ENCODE measurements around the gene SLC16A11.
A peak's percentile ranks its signal among the peaks of the same experiment; 100 is the strongest.
"Not testable (repeated sequence)": the region's sequence is repeated elsewhere in the genome, so short reads cannot be mapped to it uniquely, and the experiment has no call there.

The SLC16A11 gene

DNA sequence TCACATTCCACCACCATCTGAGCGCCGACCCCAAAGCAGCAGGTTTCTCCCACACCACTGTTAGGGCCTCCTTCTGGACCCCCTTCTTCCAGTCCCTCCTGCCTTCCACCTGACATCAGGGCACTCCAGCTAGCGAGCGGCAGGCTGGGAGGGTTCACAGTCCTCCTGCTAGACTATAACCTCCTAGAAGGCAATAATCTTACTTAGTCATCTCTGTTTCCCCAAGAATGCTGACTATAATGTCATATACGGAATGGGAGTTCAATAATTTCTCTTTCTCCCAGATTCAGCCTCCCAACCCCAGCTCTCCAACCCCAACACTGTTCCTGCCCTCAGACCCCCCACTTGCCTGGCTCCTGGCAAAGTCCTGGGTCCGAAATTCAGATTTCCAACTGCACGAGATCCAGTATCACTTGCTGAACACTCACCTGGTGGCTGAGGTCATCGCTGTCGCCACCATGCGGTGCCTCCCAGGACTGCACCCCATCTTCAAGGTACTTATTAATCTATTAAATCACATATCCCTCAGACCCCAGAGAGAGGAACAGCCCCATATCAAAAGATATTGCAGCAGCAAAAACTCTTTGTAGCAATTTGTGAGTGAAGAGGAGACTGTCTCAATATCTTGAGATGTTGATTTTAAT is 42.5 kb downstream of the SLC16A11 start:
- Histone ChIP-seq H3K27me3 (ENCODE audit: insufficient read depth, low read length) (peaks cover 9% of the 10 kb centered on the region), H3K9me3 (ENCODE audit: insufficient read depth, low read depth, low read length) (no peaks in the 10 kb centered on the region), H3K27ac (ENCODE audit: low read depth, low read length) (no peak overlapping the region), H3K9ac (ENCODE audit: low read depth, low read length) (no peak overlapping the region), H3K4me1 (ENCODE audit: insufficient read depth, low read length) (no peaks in the 10 kb centered on the region), H3K4me3 (ENCODE audit: low read length) (no peak overlapping the region), H3K36me3 (ENCODE audit: insufficient read depth, low read length) (peaks cover 13% of the 10 kb centered on the region; the same call in 1 of the 2 replicates)
- 73% methylated on average over 10 of the region's 10 CpGs for WGBS

- WGBS = 87% methylated on average over 11 of the region's 11 CpGs
- Histone ChIP-seq H3K4me1 (ENCODE audit: insufficient read depth, low read length) (no peaks in the 10 kb centered on the region), H3K27me3 (ENCODE audit: insufficient read depth, low read length) (peaks cover 34% of the 10 kb centered on the region), H3K36me3 (ENCODE audit: insufficient read depth, low read length) (peaks cover 13% of the 10 kb centered on the region; the same call in 1 of the 2 replicates), H3K9me3 (ENCODE audit: insufficient read depth, low read depth, low read length) (no peaks in the 10 kb centered on the region), H3K9ac (ENCODE audit: low read depth, low read length) (no peak overlapping the region), H3K4me3 (ENCODE audit: low read length) (no peak overlapping the region), H3K27ac (ENCODE audit: low read depth, low read length) (no peak overlapping the region)
These were observed 44.9 kb downstream of the SLC16A11 start for GRCh38 chr17:6998855-6999508.

GRCh38 chr17:6997171-6997570 is 46.7 kb downstream of the SLC16A11 start:
- no peak overlapping the region for H3K4me3 ChIP-seq (ENCODE audit: low read length)
- H3K36me3 ChIP-seq (ENCODE audit: insufficient read depth, low read length) = peaks cover 11% of the 10 kb centered on the region; the same call in 1 of the 2 replicates
- H3K4me1 ChIP-seq (ENCODE audit: insufficient read depth, low read length) = no peaks in the 10 kb centered on the region
- H3K27ac ChIP-seq (ENCODE audit: low read depth, low read length) = no peak overlapping the region
- peaks cover 38% of the 10 kb centered on the region for H3K27me3 ChIP-seq (ENCODE audit: insufficient read depth, low read length)
- 88% methylated on average over 8 of the region's 8 CpGs for WGBS
- H3K9ac ChIP-seq (ENCODE audit: low read depth, low read length) = no peak overlapping the region
- H3K9me3 ChIP-seq (ENCODE audit: insufficient read depth, low read depth, low read length) = no peaks in the 10 kb centered on the region

DNA sequence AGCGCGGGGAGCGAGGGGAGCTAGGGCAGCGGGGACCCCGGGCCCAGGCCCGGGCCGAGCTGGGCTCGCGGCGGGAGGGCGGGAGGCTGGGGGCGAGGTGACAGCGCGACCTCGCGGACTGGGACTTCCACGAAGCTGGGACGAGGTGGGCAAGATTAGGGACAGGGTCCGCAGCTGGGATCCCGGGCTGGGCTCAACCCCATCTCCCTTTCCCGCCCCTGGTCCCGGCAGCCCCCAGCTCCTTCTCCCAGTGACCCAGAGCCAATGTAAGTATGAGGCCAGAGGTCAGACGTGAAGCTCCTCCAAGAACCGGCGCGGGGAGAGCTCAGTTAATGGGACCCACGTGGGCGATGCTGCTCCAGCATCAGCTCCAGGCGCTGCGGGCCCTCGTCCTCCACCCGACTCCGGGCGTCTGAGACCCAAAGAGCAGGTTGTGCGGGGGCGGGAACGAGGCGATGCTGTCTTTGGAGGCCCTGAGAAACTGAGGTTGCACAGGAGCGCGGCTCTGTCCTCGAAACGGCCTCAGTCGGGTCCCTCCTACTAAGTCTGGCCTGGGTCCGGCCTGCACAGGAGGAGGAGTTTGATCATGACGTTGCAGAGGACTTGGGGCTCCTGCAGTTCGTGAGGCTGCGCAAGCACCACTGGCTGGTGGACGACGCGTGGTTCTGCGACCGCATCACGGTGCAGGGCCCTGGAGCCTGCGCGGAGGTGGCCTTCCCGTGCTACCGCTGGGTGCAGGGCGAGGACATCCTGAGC is 47.5 kb downstream of the SLC16A11 start:
- 67% methylated on average over 58 of the region's 58 CpGs for WGBS
- Histone ChIP-seq H3K9me3 (ENCODE audit: insufficient read depth, low read depth, low read length) (no peaks in the 10 kb centered on the region), H3K36me3 (ENCODE audit: insufficient read depth, low read length) (peaks cover 5% of the 10 kb centered on the region; the same call in 1 of the 2 replicates), H3K27ac (ENCODE audit: low read depth, low read length) (no peak overlapping the region), H3K27me3 (ENCODE audit: insufficient read depth, low read length) (peaks cover 38% of the 10 kb centered on the region), H3K9ac (ENCODE audit: low read depth, low read length) (peak overlapping the region; percentile 51), H3K4me3 (ENCODE audit: low read length) (peak overlapping the region; percentile 68), H3K4me1 (ENCODE audit: insufficient read depth, low read length) (no peaks in the 10 kb centered on the region)

- no peaks in the 10 kb centered on the region for H3K9me3 ChIP-seq (ENCODE audit: insufficient read depth, low read depth, low read length)
- peak within 1 kb of the TSS; percentile 51 for H3K9ac ChIP-seq (ENCODE audit: low read depth, low read length)
- peak within 1 kb of the TSS; percentile 68 for H3K4me3 ChIP-seq (ENCODE audit: low read length)
- H3K27ac ChIP-seq (ENCODE audit: low read depth, low read length) = no peak within 1 kb of the TSS
- 24% methylated on average over 64 of the region's 64 CpGs for WGBS
- no peaks in the 10 kb centered on the region for H3K4me1 ChIP-seq (ENCODE audit: insufficient read depth, low read length)
- H3K27me3 ChIP-seq (ENCODE audit: insufficient read depth, low read length) = peaks cover 38% of the 10 kb centered on the region
- peaks cover 5% of the 10 kb centered on the region; the same call in 1 of the 2 replicates for H3K36me3 ChIP-seq (ENCODE audit: insufficient read depth, low read length)
These were observed 48.2 kb downstream of the SLC16A11 start, which contains the start of gene ALOX12 for GRCh38 chr17:6995500-6996255. Gene ALOX12 (plus strand): TSS chr17:6996049. CDS start chr17:6996118, 69 bp downstream.

- H3K4me1 ChIP-seq (ENCODE audit: insufficient read depth, low read length) = no peaks in the 10 kb centered on the region
- WGBS = 92% methylated on average over 9 of the region's 9 CpGs
- H3K9ac ChIP-seq (ENCODE audit: low read depth, low read length) = no peak overlapping the region
- no peaks in the 10 kb centered on the region for H3K9me3 ChIP-seq (ENCODE audit: insufficient read depth, low read depth, low read length)
- H3K27me3 ChIP-seq (ENCODE audit: insufficient read depth, low read length) = peaks cover 38% of the 10 kb centered on the region
- H3K4me3 ChIP-seq (ENCODE audit: low read length) = peak overlapping the region; percentile 68; the same call in 1 of the 2 replicates
- peaks cover 5% of the 10 kb centered on the region; the same call in 1 of the 2 replicates for H3K36me3 ChIP-seq (ENCODE audit: insufficient read depth, low read length)
- no peak overlapping the region for H3K27ac ChIP-seq (ENCODE audit: low read depth, low read length)
These were observed 49.1 kb downstream of the SLC16A11 start for GRCh38 chr17:6994666-6995256.

GRCh38 chr17:6994118-6994598 is 49.7 kb downstream of the SLC16A11 start:
- Histone ChIP-seq H3K27ac (ENCODE audit: low read depth, low read length) (no peak overlapping the region), H3K36me3 (ENCODE audit: insufficient read depth, low read length) (peaks cover 5% of the 10 kb centered on the region; the same call in 1 of the 2 replicates), H3K27me3 (ENCODE audit: insufficient read depth, low read length) (peaks cover 38% of the 10 kb centered on the region), H3K9ac (ENCODE audit: low read depth, low read length) (no peak overlapping the region), H3K9me3 (ENCODE audit: insufficient read depth, low read depth, low read length) (no peaks in the 10 kb centered on the region), H3K4me3 (ENCODE audit: low read length) (no peak overlapping the region), H3K4me1 (ENCODE audit: insufficient read depth, low read length) (no peaks in the 10 kb centered on the region)
- 93% methylated on average over 10 of the region's 10 CpGs for WGBS

GRCh38 chr17:6993613-6994056 is 50.3 kb downstream of the SLC16A11 start:
- not testable (repeated sequence) for H3K4me1 ChIP-seq (ENCODE audit: insufficient read depth, low read length); H3K36me3 ChIP-seq (ENCODE audit: insufficient read depth, low read length); H3K9me3 ChIP-seq (ENCODE audit: insufficient read depth, low read depth, low read length); H3K27ac ChIP-seq (ENCODE audit: low read depth, low read length); H3K4me3 ChIP-seq (ENCODE audit: low read length); H3K9ac ChIP-seq (ENCODE audit: low read depth, low read length)
- 96% methylated on average over 5 of the region's 5 CpGs for WGBS
- peaks cover 38% of the 10 kb centered on the region for H3K27me3 ChIP-seq (ENCODE audit: insufficient read depth, low read length)

All from HUES64 (cell line).